NOMO-1 treated with dmso at 0.1 percent for 144 hours (cell line): ENCODE measurements around the gene BBS7.

Source experiments
- DNase-seq: peaks from one replicate; lab custom pipeline; 2025; ENCODE audit not compliant: unreplicated experiment; lab: John Stamatoyannopoulos, UW

BBS7 gene

GRCh38 chr4:121794505-121795188, 75.6 kb downstream of the BBS7 start:
- no peak for DNase-seq

- no peak for DNase-seq
Observed at GRCh38 chr4:121792966-121793365, 77.3 kb downstream of the BBS7 start.

- no peak for DNase-seq
Observed at GRCh38 chr4:121791481-121791880, 78.8 kb downstream of the BBS7 start.

GRCh38 chr4:121790976-121791375, 79.3 kb downstream of the BBS7 start:
- no peak for DNase-seq

- DNase-seq: no peak
Observed at GRCh38 chr4:121789960-121790829, 80.1 kb downstream of the BBS7 start.

GRCh38 chr4:121789455-121789854, 80.8 kb downstream of the BBS7 start:
- DNase-seq: no peak

- no peak for DNase-seq
Observed at GRCh38 chr4:121788896-121789295, 81.4 kb downstream of the BBS7 start.

- no peak for DNase-seq
Observed at GRCh38 chr4:121786221-121786620, 84.1 kb downstream of the BBS7 start.

GRCh38 chr4:121785479-121785878, 84.8 kb downstream of the BBS7 start:
- no peak for DNase-seq

GRCh38 chr4:121784975-121785374, 85.3 kb downstream of the BBS7 start:
- no peak for DNase-seq

GRCh38 chr4:121784401-121784800, 85.9 kb downstream of the BBS7 start:
- DNase-seq: no peak

GRCh38 chr4:121783210-121783609, 87.1 kb downstream of the BBS7 start:
- DNase-seq: no peak

- no peak for DNase-seq
Observed at GRCh38 chr4:121778991-121779628, 91.2 kb downstream of the BBS7 start.

GRCh38 chr4:121777625-121778024, 92.6 kb downstream of the BBS7 start:
- no peak for DNase-seq

GRCh38 chr4:121776610-121777401, 93.5 kb downstream of the BBS7 start:
- no peak for DNase-seq
